ENCODE data around the gene PPP3CB.

Gene PPP3CB

DNA sequence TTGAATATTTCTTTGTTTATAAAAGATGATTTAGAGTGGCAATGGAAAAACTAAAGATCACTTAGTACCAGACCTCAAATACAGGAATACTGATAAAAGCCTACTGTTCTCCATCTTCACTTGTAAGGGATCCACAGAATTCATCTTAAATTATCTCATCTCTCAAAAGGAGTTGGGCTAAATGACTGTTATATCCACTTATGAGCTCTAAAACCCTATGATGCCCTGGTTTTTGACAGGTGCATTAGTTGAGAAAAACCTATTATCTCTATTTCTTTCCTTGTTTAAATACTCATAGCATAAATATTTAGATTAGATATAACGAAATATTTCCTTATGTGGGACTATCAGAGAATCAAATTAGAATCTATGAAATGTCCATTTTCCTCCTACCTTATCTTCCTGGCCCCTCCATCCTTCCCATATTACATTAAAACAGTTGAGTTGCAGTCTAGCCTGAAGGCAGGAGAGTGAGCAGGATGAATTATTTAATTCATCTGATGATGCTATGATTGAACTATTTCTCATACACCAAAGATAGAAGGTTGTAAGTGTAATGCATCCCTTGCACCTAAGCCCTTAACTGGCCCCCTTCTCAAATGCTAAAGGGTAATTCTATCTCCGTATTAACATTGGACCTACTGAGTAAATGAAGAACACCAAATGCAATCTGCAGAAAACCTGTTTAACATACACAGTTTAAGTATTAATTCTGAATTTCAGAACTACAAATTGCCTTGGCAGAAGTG, 29.7 kb downstream of the PPP3CB start:
- Histone ChIP-seq H3K9me2 (replicated peaks; ENCODE audit: insufficient read depth, low read length) (no peaks in the 10 kb centered on the region), H3K27me3 (ENCODE audit: low read length) (no peaks in the 10 kb centered on the region), H4K20me1 (ENCODE audit: low read depth, low read length) (no peaks in the 10 kb centered on the region), H3K9me3 (ENCODE audit: insufficient read depth, low read length) (no peaks in the 10 kb centered on the region), H3K36me3 (ENCODE audit: low read length) (peaks cover 50% of the 10 kb centered on the region), H3K79me2 (ENCODE audit: insufficient read depth, low read length) (no peaks in the 10 kb centered on the region), H3K4me2 (ENCODE audit: low read depth, low read length, poor library complexity, severe bottlenecking) (no peak overlapping the region), H3K27ac (ENCODE audit: low read depth, low read length) (no peak overlapping the region), H3K4me3 (ENCODE audit: insufficient read depth, low read length, poor library complexity, severe bottlenecking) (no peak overlapping the region), H2AFZ (ENCODE audit: low read depth, low read length, severe bottlenecking) (no peak overlapping the region), H3F3A (ENCODE audit: insufficient read depth) (no peaks in the 10 kb centered on the region), H3K9ac (ENCODE audit: low read length) (no peak overlapping the region)
- TF ChIP-seq EZH2phosphoT487 (conservative IDR thresholded peaks at IDR 0.05; ENCODE audit: low read length) = no peak
- TF ChIP-seq, protein P1, sequence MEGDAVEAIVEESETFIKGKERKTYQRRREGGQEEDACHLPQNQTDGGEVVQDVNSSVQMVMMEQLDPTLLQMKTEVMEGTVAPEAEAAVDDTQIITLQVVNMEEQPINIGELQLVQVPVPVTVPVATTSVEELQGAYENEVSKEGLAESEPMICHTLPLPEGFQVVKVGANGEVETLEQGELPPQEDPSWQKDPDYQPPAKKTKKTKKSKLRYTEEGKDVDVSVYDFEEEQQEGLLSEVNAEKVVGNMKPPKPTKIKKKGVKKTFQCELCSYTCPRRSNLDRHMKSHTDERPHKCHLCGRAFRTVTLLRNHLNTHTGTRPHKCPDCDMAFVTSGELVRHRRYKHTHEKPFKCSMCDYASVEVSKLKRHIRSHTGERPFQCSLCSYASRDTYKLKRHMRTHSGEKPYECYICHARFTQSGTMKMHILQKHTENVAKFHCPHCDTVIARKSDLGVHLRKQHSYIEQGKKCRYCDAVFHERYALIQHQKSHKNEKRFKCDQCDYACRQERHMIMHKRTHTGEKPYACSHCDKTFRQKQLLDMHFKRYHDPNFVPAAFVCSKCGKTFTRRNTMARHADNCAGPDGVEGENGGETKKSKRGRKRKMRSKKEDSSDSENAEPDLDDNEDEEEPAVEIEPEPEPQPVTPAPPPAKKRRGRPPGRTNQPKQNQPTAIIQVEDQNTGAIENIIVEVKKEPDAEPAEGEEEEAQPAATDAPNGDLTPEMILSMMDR (IDR thresholded peaks at IDR 0.05; ENCODE audit: insufficient read depth, low read length, poor library complexity, severe bottlenecking) = no peak

DNA sequence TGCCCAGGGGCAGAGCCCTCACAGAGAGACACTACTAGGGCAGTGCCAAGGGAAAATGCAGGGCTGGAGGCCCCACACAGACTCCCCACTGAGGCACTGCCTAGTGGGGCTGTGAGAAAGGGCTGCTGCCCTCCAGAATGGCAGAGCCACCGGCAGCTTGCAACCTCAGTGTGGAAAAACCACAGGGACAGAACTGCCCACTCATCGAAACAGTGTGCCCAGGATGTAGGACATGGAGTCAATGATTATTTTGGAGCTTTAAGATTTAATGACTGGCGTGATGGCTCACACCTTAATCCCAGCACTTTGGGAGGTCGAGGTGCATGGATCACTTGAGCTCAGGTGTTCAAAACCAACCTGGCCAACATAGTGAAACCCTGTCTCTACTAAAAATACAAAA, 34.9 kb downstream of the PPP3CB start:
- no peaks in the 10 kb centered on the region for H3K79me2 ChIP-seq (ENCODE audit: insufficient read depth, low read length)
- H4K20me1 ChIP-seq (ENCODE audit: low read depth, low read length) = no peaks in the 10 kb centered on the region
- no peaks in the 10 kb centered on the region for H3K9me2 ChIP-seq (replicated peaks; ENCODE audit: insufficient read depth, low read length)
- no peak overlapping the region for H3K9ac ChIP-seq (ENCODE audit: low read length)
- no peaks in the 10 kb centered on the region for H3F3A ChIP-seq (ENCODE audit: insufficient read depth)
- H3K36me3 ChIP-seq (ENCODE audit: low read length) = peaks cover 6% of the 10 kb centered on the region; the same call in 1 of the 2 replicates
- H3K27ac ChIP-seq (ENCODE audit: low read depth, low read length) = no peak overlapping the region
- no peak overlapping the region for H3K4me2 ChIP-seq (ENCODE audit: low read depth, low read length, poor library complexity, severe bottlenecking)
- H3K4me3 ChIP-seq (ENCODE audit: insufficient read depth, low read length, poor library complexity, severe bottlenecking) = no peak overlapping the region
- no peaks in the 10 kb centered on the region for H3K9me3 ChIP-seq (ENCODE audit: insufficient read depth, low read length)
- TF ChIP-seq EZH2phosphoT487 (conservative IDR thresholded peaks at IDR 0.05; ENCODE audit: low read length) = no peak
- TF ChIP-seq, protein P1 (IDR thresholded peaks at IDR 0.05; ENCODE audit: insufficient read depth, low read length, poor library complexity, severe bottlenecking) = no peak
- H2AFZ ChIP-seq (ENCODE audit: low read depth, low read length, severe bottlenecking) = no peak overlapping the region
- no peaks in the 10 kb centered on the region for H3K27me3 ChIP-seq (ENCODE audit: low read length)

DNA sequence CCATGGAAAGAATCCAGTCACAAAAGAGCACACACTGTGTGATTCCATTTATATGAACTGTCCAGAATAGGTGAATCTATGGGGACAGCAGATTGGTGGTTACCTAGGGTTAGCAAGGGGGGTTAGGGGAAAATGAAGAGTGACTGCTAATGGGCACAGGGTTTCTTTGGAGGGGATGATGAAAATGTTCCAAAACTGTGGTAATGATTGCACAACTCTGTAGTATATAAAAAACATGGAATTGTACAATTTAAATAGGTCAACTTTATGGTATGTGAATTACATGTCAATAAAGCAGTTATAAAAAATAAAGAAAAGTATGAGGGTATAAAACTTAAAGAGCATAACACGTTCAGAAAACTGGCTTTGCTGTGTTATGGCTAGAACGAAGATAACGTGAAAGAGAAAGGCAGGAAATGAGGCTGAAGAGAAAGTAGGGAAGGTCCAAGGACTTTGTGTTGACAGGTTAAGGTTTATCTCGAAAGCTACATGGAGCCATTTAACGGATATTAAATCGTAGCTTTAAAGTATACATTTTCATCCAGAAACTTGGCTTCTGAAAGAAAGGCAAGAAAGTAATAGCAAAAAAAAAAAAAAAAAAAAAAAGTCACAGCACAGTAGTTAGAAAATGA, 36.0 kb downstream of the PPP3CB start:
- 0 out of 2 replicates have a peak, but pooled peaks cover 6% of the 10 kb centered on the region for H3K36me3 ChIP-seq (ENCODE audit: low read length)
- H3K9me3 ChIP-seq (ENCODE audit: insufficient read depth, low read length) = no peaks in the 10 kb centered on the region
- H3K9ac ChIP-seq (ENCODE audit: low read length) = no peak overlapping the region

More for the DNA sequence above, 36.0 kb downstream of the PPP3CB start:
- no peak overlapping the region for H3K27ac ChIP-seq (ENCODE audit: low read depth, low read length)
- TF ChIP-seq EZH2phosphoT487 (conservative IDR thresholded peaks at IDR 0.05; ENCODE audit: low read length) = no peak
- TF ChIP-seq, protein P1 (IDR thresholded peaks at IDR 0.05; ENCODE audit: insufficient read depth, low read length, poor library complexity, severe bottlenecking) = no peak
- H3K27me3 ChIP-seq (ENCODE audit: low read length) = no peaks in the 10 kb centered on the region
- no peaks in the 10 kb centered on the region for H3K9me2 ChIP-seq (replicated peaks; ENCODE audit: insufficient read depth, low read length)
- no peak overlapping the region for H2AFZ ChIP-seq (ENCODE audit: low read depth, low read length, severe bottlenecking)
- no peak overlapping the region for H3K4me2 ChIP-seq (ENCODE audit: low read depth, low read length, poor library complexity, severe bottlenecking)
- no peaks in the 10 kb centered on the region for H4K20me1 ChIP-seq (ENCODE audit: low read depth, low read length)
- H3K4me3 ChIP-seq (ENCODE audit: insufficient read depth, low read length, poor library complexity, severe bottlenecking) = no peak overlapping the region
- no peaks in the 10 kb centered on the region for H3F3A ChIP-seq (ENCODE audit: insufficient read depth)
- no peaks in the 10 kb centered on the region for H3K79me2 ChIP-seq (ENCODE audit: insufficient read depth, low read length)
